Stimulated activated CD4-positive, alpha-beta T cell treated with anti-CD3 and anti-CD28 coated beads, Interleukin-4, amount 100 ng/mL, for 1 hour (primary cell): ENCODE measurements around the gene ADAMTS17.

Experiments
- DNase-seq: peaks from one replicate; pipeline ENCODE4 v3.0.0-alpha.2; 2020

ADAMTS17 gene

GRCh38 chr15:100218434-100218833 is 123.3 kb downstream of the ADAMTS17 start:
- no peak for DNase-seq

GRCh38 chr15:100216182-100216581 is 125.6 kb downstream of the ADAMTS17 start:
- DNase-seq = no peak

- no peak for DNase-seq
Measured at GRCh38 chr15:100215843-100216169, 126.0 kb downstream of the ADAMTS17 start.

GRCh38 chr15:100215031-100215842 is 126.5 kb downstream of the ADAMTS17 start:
- DNase-seq = no peak

- DNase-seq = no peak
Measured at GRCh38 chr15:100211855-100212850, 129.6 kb downstream of the ADAMTS17 start.

- DNase-seq = no peak
Measured at GRCh38 chr15:100210338-100210737, 131.4 kb downstream of the ADAMTS17 start.

- no peak for DNase-seq
Measured at GRCh38 chr15:100208921-100209603, 132.7 kb downstream of the ADAMTS17 start.

- no peak for DNase-seq
Measured at GRCh38 chr15:100207053-100207452, 134.7 kb downstream of the ADAMTS17 start.

- no peak for DNase-seq
Measured at GRCh38 chr15:100206643-100207042, 135.1 kb downstream of the ADAMTS17 start.

GRCh38 chr15:100205549-100206295 is 136.1 kb downstream of the ADAMTS17 start:
- no peak for DNase-seq

GRCh38 chr15:100204771-100205170 is 137.0 kb downstream of the ADAMTS17 start:
- no peak for DNase-seq

GRCh38 chr15:100204211-100204610 is 137.6 kb downstream of the ADAMTS17 start:
- no peak for DNase-seq

- DNase-seq = no peak
Measured at GRCh38 chr15:100202309-100202960, 139.3 kb downstream of the ADAMTS17 start.

- DNase-seq = no peak
Measured at GRCh38 chr15:100201376-100202280, 140.1 kb downstream of the ADAMTS17 start.

- no peak for DNase-seq
Measured at GRCh38 chr15:100200287-100200880, 141.4 kb downstream of the ADAMTS17 start.

- DNase-seq = no peak
Measured at GRCh38 chr15:100199711-100200286, 142.0 kb downstream of the ADAMTS17 start.

GRCh38 chr15:100198442-100198841 is 143.3 kb downstream of the ADAMTS17 start:
- DNase-seq = no peak

GRCh38 chr15:100196326-100197058 is 145.3 kb downstream of the ADAMTS17 start:
- DNase-seq = no peak

GRCh38 chr15:100194996-100195395 is 146.8 kb downstream of the ADAMTS17 start:
- no peak for DNase-seq
